ENCODE results near the gene FAM177A1. TPM values are rescaled to one million over a fixed set of nuclear protein-coding genes. Genes with fewer than 3 reads are reported as not detected.

Gene FAM177A1
- total and polyA plus RNA-seq, 2 donors (not counting 1 experiment from before 2014, with no cell fraction given), result 63.4 to 64.6 TPM

- Histone ChIP-seq H3K9me3 (ENCODE audit: control insufficient read depth, insufficient read depth, low read depth, low read length) (no peaks in the 10 kb centered on the region), H3K79me2 (ENCODE audit: control insufficient read depth, insufficient read depth, low read length) (peaks cover 8% of the 10 kb centered on the region), H3K9ac (ENCODE audit: insufficient read depth, low read length) (peak overlapping the region; percentile 90), H3K27me3 (ENCODE audit: control insufficient read depth, insufficient read depth, low read length) (no peaks in the 10 kb centered on the region), H3K27ac (ENCODE audit: insufficient read depth, low read length) (peak overlapping the region; percentile 97), H3K4me1 (ENCODE audit: control insufficient read depth, extremely low read depth, insufficient read depth, low read length) (no peaks in the 10 kb centered on the region), H4K20me1 (ENCODE audit: control insufficient read depth, extremely low read depth, insufficient read depth, low read length) (no peaks in the 10 kb centered on the region), H3K4me2 (ENCODE audit: extremely low read depth, insufficient read depth, low read length) (peak overlapping the region; percentile 94), H3K4me3 (replicated peaks in 1 of 4; ENCODE audit: control extremely low read depth in 1 of 4, insufficient read depth in 1 of 4, low read depth in 3 of 4, low read length in 4 of 4) (peak overlapping the region; percentile 61 to 98 (median 84)), H3K36me3 (ENCODE audit: control insufficient read depth, insufficient read depth, low read length) (no peaks in the 10 kb centered on the region), H2AFZ (ENCODE audit: low read length) (peak overlapping the region; percentile 79)
- TF ChIP-seq CTCF (conservative IDR thresholded peaks at IDR 0.05 in 1 of 2, IDR thresholded peaks at IDR 0.05 in 1 of 2; ENCODE audit: low read depth in 1 of 2, low read length in 2 of 2) (no peak), EZH2 (IDR thresholded peaks at IDR 0.05; ENCODE audit: low read length, missing control alignments) (no peak)
- DNase-seq (ENCODE audit: low read depth in 2 of 2), result peak; percentile 3 to 32
These were observed 75.2 kb downstream of the FAM177A1 start for GRCh38 chr14:35121026-35121886.

- no peak for TF ChIP-seq CTCF (conservative IDR thresholded peaks at IDR 0.05 in 1 of 2, IDR thresholded peaks at IDR 0.05 in 1 of 2; ENCODE audit: low read depth in 1 of 2, low read length in 2 of 2)
- TF ChIP-seq EZH2 (IDR thresholded peaks at IDR 0.05; ENCODE audit: low read length, missing control alignments), result no peak
- peak within 1 kb of the TSS; percentile 97 for H3K27ac ChIP-seq (ENCODE audit: insufficient read depth, low read length)
- no peaks in the 10 kb centered on the region for H3K27me3 ChIP-seq (ENCODE audit: control insufficient read depth, insufficient read depth, low read length)
- H3K79me2 ChIP-seq (ENCODE audit: control insufficient read depth, insufficient read depth, low read length), result peaks cover 8% of the 10 kb centered on the region
- H4K20me1 ChIP-seq (ENCODE audit: control insufficient read depth, extremely low read depth, insufficient read depth, low read length), result no peaks in the 10 kb centered on the region
- H3K4me2 ChIP-seq (ENCODE audit: extremely low read depth, insufficient read depth, low read length), result peak within 1 kb of the TSS; percentile 94
- no peaks in the 10 kb centered on the region for H3K9me3 ChIP-seq (ENCODE audit: control insufficient read depth, insufficient read depth, low read depth, low read length)
- no peaks in the 10 kb centered on the region for H3K36me3 ChIP-seq (ENCODE audit: control insufficient read depth, insufficient read depth, low read length)
- H3K4me3 ChIP-seq (replicated peaks in 1 of 4; ENCODE audit: control extremely low read depth in 1 of 4, insufficient read depth in 1 of 4, low read depth in 3 of 4, low read length in 4 of 4), result peak within 1 kb of the TSS; percentile 61 to 98 (median 84)
- H3K9ac ChIP-seq (ENCODE audit: insufficient read depth, low read length), result peak within 1 kb of the TSS; percentile 90
- H2AFZ ChIP-seq (ENCODE audit: low read length), result peak within 1 kb of the TSS; percentile 79
- DNase-seq (ENCODE audit: low read depth in 2 of 2), result peak; percentile 94 to 99
- no peaks in the 10 kb centered on the region for H3K4me1 ChIP-seq (ENCODE audit: control insufficient read depth, extremely low read depth, insufficient read depth, low read length)
These were observed 76.0 kb downstream of the FAM177A1 start, which contains the start of the genes PPP2R3C and PRORP for GRCh38 chr14:35121887-35122695. Gene PPP2R3C, minus strand, starts transcription at chr14:35121990. Its CDS starts 31 bp downstream, at chr14:35121959. Gene PRORP, plus strand, starts transcription at chr14:35122552. Its CDS starts 694 bp downstream, at chr14:35123246.

All from fibroblast of lung (primary cell).